ENCODE results near the gene CSF1. TPM values are rescaled to one million over a fixed set of nuclear protein-coding genes. Genes with fewer than 3 reads are reported as not detected.

Gene CSF1
- polyA plus RNA-seq, 1 of the 3 experiments (the other 2 are of a cell fraction), result 31.9 TPM

- TF ChIP-seq CHD2 (IDR thresholded peaks at IDR 0.05; ENCODE audit: low read length, partially characterized antibody), result no peak
- TF ChIP-seq GATA2 (CRISPR knock-in tag; IDR thresholded peaks at IDR 0.05), result no peak
Measured at GRCh38 chr1:109969146-109969829, 58.6 kb downstream of the CSF1 start (continued).

DNA sequence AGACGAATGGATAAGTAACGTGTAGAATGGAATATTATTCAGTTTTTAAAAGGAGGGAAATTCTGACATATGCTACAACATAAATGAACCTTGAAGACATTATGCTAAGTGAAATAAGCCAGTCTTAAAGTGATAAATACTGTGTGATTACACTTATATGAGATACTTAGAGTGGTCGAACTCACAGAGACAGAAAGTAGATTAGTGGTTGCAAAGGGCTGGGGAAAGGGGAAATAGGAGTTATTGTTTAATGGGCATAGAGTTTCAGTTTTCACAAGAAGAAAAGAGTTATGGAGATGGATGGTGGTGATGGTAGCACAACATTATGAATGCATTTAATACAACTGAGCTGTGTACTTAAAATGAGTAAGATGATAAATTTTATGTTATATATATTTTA, 59.3 kb downstream of the CSF1 start:
- TF ChIP-seq USF1 (IDR thresholded peaks at IDR 0.05; ENCODE audit: borderline replicate concordance, low read depth), result no peak
- Histone ChIP-seq H3K36me3 (replicated peaks in 1 of 2; ENCODE audit: control insufficient read depth in 1 of 2, insufficient read depth in 2 of 2, low read length in 1 of 2) (no peaks in the 10 kb centered on the region), H3K4me2 (no peak overlapping the region), H3K4me3 (ENCODE audit: low read depth in 2 of 2, low read length in 1 of 2) (no peak overlapping the region), H2AFZ (ENCODE audit: low read depth) (no peak overlapping the region), H3K79me2 (ENCODE audit: insufficient read depth) (no peaks in the 10 kb centered on the region), H3K9ac (no peak overlapping the region), H3K4me1 (ENCODE audit: control insufficient read depth in 1 of 2, insufficient read depth in 2 of 2, low read depth in 1 of 2, low read length in 1 of 2) (no peaks in the 10 kb centered on the region), H3K9me3 (no peaks in the 10 kb centered on the region), H3K27ac (ENCODE audit: low read depth in 2 of 2, low read length in 1 of 2) (no peak overlapping the region), H3K27me3 (ENCODE audit: insufficient read depth) (no peaks in the 10 kb centered on the region), H3K9me2 (no peaks in the 10 kb centered on the region), H4K20me1 (ENCODE audit: insufficient read depth) (no peaks in the 10 kb centered on the region), H3F3A (replicated peaks; ENCODE audit: insufficient read depth) (peaks cover 4% of the 10 kb centered on the region)
- WGBS (ENCODE audit: low lambda C conversion rate), result 91% methylated on average over 3 of the region's 3 CpGs
- no peak for DNase-seq
- CTCF ChIA-PET, result interaction anchor here (1.1 to 2.1 kb wide), 5 partner anchors 11 to 437 kb away, joined by 3 to 7 read pairs (median 4); partner anchors contain the start of gene AHCYL1
- POLR2A ChIA-PET, result no interaction called here

DNA sequence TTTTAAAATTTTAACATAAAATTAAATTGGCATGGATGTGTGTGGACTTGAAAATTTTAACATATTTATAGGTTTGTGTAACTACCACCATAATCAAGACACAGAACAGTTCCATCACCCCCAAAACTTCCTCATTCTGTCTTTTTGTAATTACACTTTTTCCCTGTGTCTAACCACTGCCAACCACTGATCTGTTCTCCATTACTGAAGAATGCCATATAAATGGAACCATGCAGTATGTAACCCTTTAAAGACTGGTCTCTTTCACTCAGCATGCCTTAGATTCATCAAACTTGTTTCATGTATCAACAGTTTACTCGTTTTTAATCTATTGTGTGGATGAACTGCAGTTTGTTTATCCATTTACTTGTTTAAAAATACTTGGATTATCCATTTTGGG, 60.9 kb downstream of the CSF1 start:
- no peaks in the 10 kb centered on the region for H3K27me3 ChIP-seq (ENCODE audit: insufficient read depth)
- H2AFZ ChIP-seq (ENCODE audit: low read depth), result no peak overlapping the region
- no peaks in the 10 kb centered on the region; a peak in 1 of 4 replicates for H3K4me1 ChIP-seq (ENCODE audit: control insufficient read depth in 1 of 2, insufficient read depth in 2 of 2, low read depth in 1 of 2, low read length in 1 of 2)
- H3K4me3 ChIP-seq (ENCODE audit: low read depth in 2 of 2, low read length in 1 of 2), result no peak overlapping the region
- no peaks in the 10 kb centered on the region for H3K9me2 ChIP-seq
- no peaks in the 10 kb centered on the region for H4K20me1 ChIP-seq (ENCODE audit: insufficient read depth)
- TF ChIP-seq JUND (IDR thresholded peaks at IDR 0.05) (no peak), FOXJ3 (CRISPR knock-in tag; IDR thresholded peaks at IDR 0.05) (no peak), PBX3 (IDR thresholded peaks at IDR 0.05) (no peak), CTCF (IDR thresholded peaks at IDR 0.05) (no peak), GABPA (IDR thresholded peaks at IDR 0.05; ENCODE audit: low read depth) (no peak), ELF1 (IDR thresholded peaks at IDR 0.05) (no peak), GATA2 (CRISPR knock-in tag; IDR thresholded peaks at IDR 0.05) (no peak), RAD21 (IDR thresholded peaks at IDR 0.05; ENCODE audit: low read length) (no peak), USF1 (IDR thresholded peaks at IDR 0.05; ENCODE audit: borderline replicate concordance, low read depth) (no peak), RXRA (IDR thresholded peaks at IDR 0.05; ENCODE audit: borderline replicate concordance, low read depth) (no peak), EZH2phosphoT487 (IDR thresholded peaks at IDR 0.05; ENCODE audit: borderline replicate concordance, low read depth) (no peak), MEF2A (IDR thresholded peaks at IDR 0.05; ENCODE audit: borderline replicate concordance, low read depth) (no peak), EP300 (IDR thresholded peaks at IDR 0.05; ENCODE audit: borderline replicate concordance in 1 of 2, low read depth in 1 of 2, low read length in 1 of 2) (no peak)
- TF ChIP-seq, protein P1, sequence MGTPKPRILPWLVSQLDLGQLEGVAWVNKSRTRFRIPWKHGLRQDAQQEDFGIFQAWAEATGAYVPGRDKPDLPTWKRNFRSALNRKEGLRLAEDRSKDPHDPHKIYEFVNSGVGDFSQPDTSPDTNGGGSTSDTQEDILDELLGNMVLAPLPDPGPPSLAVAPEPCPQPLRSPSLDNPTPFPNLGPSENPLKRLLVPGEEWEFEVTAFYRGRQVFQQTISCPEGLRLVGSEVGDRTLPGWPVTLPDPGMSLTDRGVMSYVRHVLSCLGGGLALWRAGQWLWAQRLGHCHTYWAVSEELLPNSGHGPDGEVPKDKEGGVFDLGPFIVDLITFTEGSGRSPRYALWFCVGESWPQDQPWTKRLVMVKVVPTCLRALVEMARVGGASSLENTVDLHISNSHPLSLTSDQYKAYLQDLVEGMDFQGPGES (IDR thresholded peaks at IDR 0.05; ENCODE audit: low read depth, low read length), result no peak
- no peaks in the 10 kb centered on the region for H3K9me3 ChIP-seq
- no peak overlapping the region for H3K27ac ChIP-seq (ENCODE audit: low read depth in 2 of 2, low read length in 1 of 2)
- H3F3A ChIP-seq (replicated peaks; ENCODE audit: insufficient read depth), result peaks cover 4% of the 10 kb centered on the region
- H3K4me2 ChIP-seq, result no peak overlapping the region
- ChIA-PET POLR2A (no interaction called here), CTCF (interaction anchor here (1.0 to 18.3 kb wide), 3 partner anchors 13 to 190 kb away, joined by 3 to 822 read pairs (median 9); partner anchors contain the start of gene AHCYL1)
- no peak for DNase-seq
- H3K79me2 ChIP-seq (ENCODE audit: insufficient read depth), result no peaks in the 10 kb centered on the region
- 24% methylated on average over 1 of the region's 1 CpG for WGBS (ENCODE audit: low lambda C conversion rate)
- no peaks in the 10 kb centered on the region for H3K36me3 ChIP-seq (replicated peaks in 1 of 2; ENCODE audit: control insufficient read depth in 1 of 2, insufficient read depth in 2 of 2, low read length in 1 of 2)
- H3K9ac ChIP-seq, result no peak overlapping the region

Measured in SK-N-SH (cell line).